Caco-2 (cell line): ENCODE results near the gene TACC2. TPM values are rescaled to one million over a fixed set of nuclear protein-coding genes. Genes with fewer than 3 reads are reported as not detected.

Experiments used
- BruUV-seq: library from RNA; stranded (reverse); fragments of 400-500 nt; replicated peaks from 2 replicates; lab custom pipeline; 2021; lab: Mats Ljungman, UMichigan
- CTCF ChIA-PET: fragments of 300-600 bp; sonication (Branson Sonifier 250); formaldehyde crosslinking; loops from one replicate; lab custom pipeline; 2022; ENCODE audit warnings: antibody characterized with exemption; lab: Charles Lee
- POLR2A ChIA-PET: fragments of 300-600 bp; sonication (Branson Sonifier 250); formaldehyde crosslinking; loops from one replicate; lab custom pipeline; 2022; ENCODE audit warnings: antibody characterized with exemption; lab: Charles Lee
- DNase-seq, 2 experiments: peaks; one replicate each; pipeline versions ENCODE4 v3.0.0 to v3.0.0-alpha.2; 2020 to 2022
- H3K27me3 ChIP-seq: replicated peaks from 2 replicates; pipeline ENCODE4 v1.6.0; 2011; ENCODE audit warnings: low read length; ENCODE audit not compliant: control insufficient read depth, insufficient read depth
- H3K36me3 ChIP-seq: 2 replicates; pipeline ENCODE4 v1.5.1; 2011; ENCODE audit warnings: low read length; ENCODE audit not compliant: control insufficient read depth, insufficient read depth
- H3K4me1 ChIP-seq: fragments of 250-450 bp; sonication (Bioruptor Pico); 2 replicates; pipeline ENCODE4 v1.5.1; 2020; ENCODE audit warnings: mild to moderate bottlenecking
- H3K4me3 ChIP-seq: 2 replicates; pipeline ENCODE4 v1.5.1; 2011; ENCODE audit warnings: low read depth, mild to moderate bottlenecking, control low read depth, low read length
- H3K9me3 ChIP-seq: fragments of 250-450 bp; sonication (Bioruptor Pico); 2 replicates; pipeline ENCODE4 v1.5.1; 2020; ENCODE audit warnings: mild to moderate bottlenecking, moderate library complexity
- H3K27ac Mint-ChIP-seq: one replicate; pipeline ENCODE4 v1.8.0; 2022; ENCODE audit warnings: mixed read lengths; ENCODE audit not compliant: unreplicated experiment
- H3K27me3 Mint-ChIP-seq: one replicate; pipeline ENCODE4 v1.8.0; 2022; ENCODE audit warnings: mixed read lengths; ENCODE audit not compliant: insufficient read depth, unreplicated experiment
- H3K36me3 Mint-ChIP-seq: one replicate; pipeline ENCODE4 v1.8.0; 2022; ENCODE audit warnings: mild to moderate bottlenecking, mixed read lengths; ENCODE audit not compliant: insufficient read depth, unreplicated experiment
- H3K4me1 Mint-ChIP-seq: one replicate; pipeline ENCODE4 v1.8.0; 2022; ENCODE audit warnings: low read depth, mixed read lengths; ENCODE audit not compliant: unreplicated experiment
- H3K4me3 Mint-ChIP-seq: one replicate; pipeline ENCODE4 v1.8.0; 2022; ENCODE audit warnings: mild to moderate bottlenecking, moderate library complexity, mixed read lengths; ENCODE audit not compliant: unreplicated experiment
- H3K9me3 Mint-ChIP-seq: one replicate; pipeline ENCODE4 v1.8.0; 2022; ENCODE audit warnings: mixed read lengths; ENCODE audit not compliant: unreplicated experiment
- intact Hi-C: fragments of 100-400 bp; cut with micrococcal nuclease; formaldehyde crosslinking; loops from one replicate; pipeline ENCODE4 v1.10.0; 2022; ENCODE audit not compliant: unreplicated experiment
- total RNA-seq: library from RNA; stranded (reverse); gene quantifications from 2 replicates; pipeline ENCODE4 v1.2.3, GENCODE V29; 2022
- TF ChIP-seq, protein P1 (sequence below), 2 experiments: fragments of 200-600 bp in 1 of 2; IDR thresholded peaks; 1 replicate in 1 of 2; 2 replicates in 1 of 2; pipeline versions ENCODE4 v1.5.1 to v1.8.0; 2011 to 2022; ENCODE audit warnings: antibody characterized with exemption in 1 of 2, control low read depth in 1 of 2, inconsistent platforms in 1 of 2, low read depth in 1 of 2, low read length in 1 of 2, mild to moderate bottlenecking in 1 of 2, moderate library complexity in 1 of 2; ENCODE audit not compliant: insufficient read depth in 1 of 2, severe bottlenecking in 1 of 2, unreplicated experiment in 1 of 2

TACC2 gene
- total RNA-seq, 1 experiment from 2014 or later, result 117 TPM

DNA sequence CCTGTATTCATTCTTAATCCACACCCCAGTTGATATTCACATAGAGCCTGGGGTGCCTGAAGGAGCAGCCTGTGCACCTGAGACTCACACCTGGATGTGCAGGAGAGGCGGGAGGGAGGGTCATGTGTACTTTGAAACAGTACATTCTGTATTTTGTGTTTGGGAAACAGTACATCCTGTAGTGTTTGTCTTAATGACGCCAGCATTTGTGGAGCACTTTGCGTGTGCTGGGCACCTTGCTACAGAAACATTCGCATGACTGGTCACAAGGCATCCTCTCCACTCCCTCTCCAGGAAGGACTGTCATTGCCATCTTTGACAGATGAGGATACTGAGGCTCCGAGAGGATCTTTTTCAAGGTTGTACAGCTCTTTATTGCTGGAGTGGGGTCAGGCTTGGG is 132.1 kb downstream of the TACC2 start:
- Mint-ChIP-seq H3K36me3 (peaks cover 49% of the 10 kb centered on the region), H3K4me1 (no peaks in the 10 kb centered on the region), H3K27me3 (no peaks in the 10 kb centered on the region), H3K4me3 (no peak overlapping the region), H3K27ac (no peak overlapping the region), H3K9me3 (no peaks in the 10 kb centered on the region)
- H3K4me1 ChIP-seq, result peaks cover 3% of the 10 kb centered on the region
- no TSS peak for BruUV-seq
- H3K4me3 ChIP-seq, result no peak overlapping the region
- ChIA-PET CTCF (no interaction called here), POLR2A (no interaction called here)
- H3K36me3 ChIP-seq, result peaks cover 1% of the 10 kb centered on the region; the same call in 1 of the 2 replicates
- intact Hi-C loops, result no loop called here
- H3K9me3 ChIP-seq, result no peaks in the 10 kb centered on the region
- H3K27me3 ChIP-seq, result no peaks in the 10 kb centered on the region
- TF ChIP-seq, protein P1, sequence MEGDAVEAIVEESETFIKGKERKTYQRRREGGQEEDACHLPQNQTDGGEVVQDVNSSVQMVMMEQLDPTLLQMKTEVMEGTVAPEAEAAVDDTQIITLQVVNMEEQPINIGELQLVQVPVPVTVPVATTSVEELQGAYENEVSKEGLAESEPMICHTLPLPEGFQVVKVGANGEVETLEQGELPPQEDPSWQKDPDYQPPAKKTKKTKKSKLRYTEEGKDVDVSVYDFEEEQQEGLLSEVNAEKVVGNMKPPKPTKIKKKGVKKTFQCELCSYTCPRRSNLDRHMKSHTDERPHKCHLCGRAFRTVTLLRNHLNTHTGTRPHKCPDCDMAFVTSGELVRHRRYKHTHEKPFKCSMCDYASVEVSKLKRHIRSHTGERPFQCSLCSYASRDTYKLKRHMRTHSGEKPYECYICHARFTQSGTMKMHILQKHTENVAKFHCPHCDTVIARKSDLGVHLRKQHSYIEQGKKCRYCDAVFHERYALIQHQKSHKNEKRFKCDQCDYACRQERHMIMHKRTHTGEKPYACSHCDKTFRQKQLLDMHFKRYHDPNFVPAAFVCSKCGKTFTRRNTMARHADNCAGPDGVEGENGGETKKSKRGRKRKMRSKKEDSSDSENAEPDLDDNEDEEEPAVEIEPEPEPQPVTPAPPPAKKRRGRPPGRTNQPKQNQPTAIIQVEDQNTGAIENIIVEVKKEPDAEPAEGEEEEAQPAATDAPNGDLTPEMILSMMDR (IDR thresholded peaks at IDR 0.05; ENCODE audit: insufficient read depth in 1 of 2, low read depth in 1 of 2, low read length in 1 of 2, severe bottlenecking in 1 of 2, unreplicated experiment in 1 of 2), result no peak
- DNase-seq, result no peak

- intact Hi-C loops, result no loop called here
- no peaks in the 10 kb centered on the region for H3K9me3 ChIP-seq
- peaks cover 2% of the 10 kb centered on the region for H3K4me1 Mint-ChIP-seq
- no peak overlapping the region for H3K27ac Mint-ChIP-seq
- peaks cover 56% of the 10 kb centered on the region for H3K36me3 Mint-ChIP-seq
- H3K27me3 ChIP-seq, result no peaks in the 10 kb centered on the region
- no peak overlapping the region for H3K4me3 ChIP-seq
- ChIA-PET POLR2A (interaction anchor here (0.7 to 1.0 kb wide), 2 partner anchors 9 to 49 kb away, joined by 3 read pairs; no protein-coding TSS in a partner anchor), CTCF (no interaction called here)
- H3K9me3 Mint-ChIP-seq, result no peaks in the 10 kb centered on the region
- DNase-seq, result no peak
- no peaks in the 10 kb centered on the region for H3K27me3 Mint-ChIP-seq
- H3K4me3 Mint-ChIP-seq, result no peak overlapping the region
- peaks cover 1% of the 10 kb centered on the region; the same call in 1 of the 2 replicates for H3K36me3 ChIP-seq
- H3K4me1 ChIP-seq, result peaks cover 17% of the 10 kb centered on the region
- TF ChIP-seq, protein P1 (IDR thresholded peaks at IDR 0.05; ENCODE audit: insufficient read depth in 1 of 2, low read depth in 1 of 2, low read length in 1 of 2, severe bottlenecking in 1 of 2, unreplicated experiment in 1 of 2), result no peak
- BruUV-seq, result no TSS peak
Observed at GRCh38 chr10:122122493-122122892, 133.5 kb downstream of the TACC2 start.

- Mint-ChIP-seq H3K9me3 (no peaks in the 10 kb centered on the region), H3K27me3 (no peaks in the 10 kb centered on the region), H3K27ac (no peak overlapping the region), H3K36me3 (peaks cover 57% of the 10 kb centered on the region), H3K4me3 (no peak overlapping the region), H3K4me1 (peaks cover 4% of the 10 kb centered on the region)
- Histone ChIP-seq H3K36me3 (peaks cover 1% of the 10 kb centered on the region; the same call in 1 of the 2 replicates), H3K4me3 (no peak overlapping the region), H3K27me3 (no peaks in the 10 kb centered on the region), H3K4me1 (peaks cover 24% of the 10 kb centered on the region), H3K9me3 (no peaks in the 10 kb centered on the region)
- POLR2A ChIA-PET, result interaction anchor here (0.7 kb wide), 1 partner anchor 48 kb away, joined by 3 read pairs; no protein-coding TSS in a partner anchor
- intact Hi-C loops, result no loop called here
- TF ChIP-seq, protein P1 (IDR thresholded peaks at IDR 0.05; ENCODE audit: insufficient read depth in 1 of 2, low read depth in 1 of 2, low read length in 1 of 2, severe bottlenecking in 1 of 2, unreplicated experiment in 1 of 2), result no peak
- BruUV-seq, result no TSS peak
- DNase-seq, result no peak
- CTCF ChIA-PET, result no interaction called here
Observed at GRCh38 chr10:122123186-122123585, 134.2 kb downstream of the TACC2 start.
